ENCODE data around the gene PPP1R18.

DNA sequence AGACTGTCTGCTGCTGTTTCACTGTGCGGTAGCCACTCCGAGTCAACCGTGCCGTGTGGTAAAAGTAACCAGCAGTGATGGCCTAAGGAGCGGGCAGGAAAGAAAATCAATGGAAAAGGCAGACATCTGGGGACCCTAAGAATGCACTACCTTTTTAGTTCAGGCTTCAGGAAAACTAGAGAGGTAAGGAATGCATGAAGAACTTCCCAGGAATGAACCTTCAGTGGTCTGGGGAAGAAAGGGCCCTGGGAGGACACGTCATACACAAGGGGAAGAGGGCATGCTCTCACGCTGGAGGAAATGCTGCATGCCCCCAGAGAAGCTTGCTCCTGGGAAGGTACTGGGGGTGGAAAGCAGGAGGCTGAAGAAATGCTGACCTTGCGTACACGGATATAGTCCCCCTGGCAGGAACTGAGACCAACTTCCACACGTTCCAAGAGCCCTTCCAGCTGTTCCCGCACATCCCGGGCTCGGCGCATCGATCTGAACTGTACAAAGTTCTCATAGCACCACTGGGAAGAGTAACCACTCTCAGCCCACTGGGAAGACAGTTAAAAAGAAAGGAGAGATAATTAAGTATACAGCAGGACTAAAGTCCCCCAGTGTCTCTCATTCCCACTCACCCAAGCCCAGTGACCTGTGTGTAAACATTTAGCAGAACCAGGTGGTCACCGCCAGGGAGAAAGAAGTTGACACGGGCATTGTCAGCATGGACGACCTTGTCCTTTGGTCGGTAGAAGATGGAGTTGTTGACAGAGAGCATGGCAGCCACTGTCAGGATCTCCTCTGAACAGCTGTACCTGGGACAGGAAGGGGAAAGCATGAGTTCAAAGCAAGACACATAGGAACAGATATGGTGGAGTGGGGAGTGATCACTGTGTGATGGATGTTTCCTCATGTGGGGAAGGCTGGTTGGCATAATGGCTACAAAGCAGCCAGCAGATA is 31.4 kb downstream of the PPP1R18 start:
- TF ChIP-seq, protein P1, sequence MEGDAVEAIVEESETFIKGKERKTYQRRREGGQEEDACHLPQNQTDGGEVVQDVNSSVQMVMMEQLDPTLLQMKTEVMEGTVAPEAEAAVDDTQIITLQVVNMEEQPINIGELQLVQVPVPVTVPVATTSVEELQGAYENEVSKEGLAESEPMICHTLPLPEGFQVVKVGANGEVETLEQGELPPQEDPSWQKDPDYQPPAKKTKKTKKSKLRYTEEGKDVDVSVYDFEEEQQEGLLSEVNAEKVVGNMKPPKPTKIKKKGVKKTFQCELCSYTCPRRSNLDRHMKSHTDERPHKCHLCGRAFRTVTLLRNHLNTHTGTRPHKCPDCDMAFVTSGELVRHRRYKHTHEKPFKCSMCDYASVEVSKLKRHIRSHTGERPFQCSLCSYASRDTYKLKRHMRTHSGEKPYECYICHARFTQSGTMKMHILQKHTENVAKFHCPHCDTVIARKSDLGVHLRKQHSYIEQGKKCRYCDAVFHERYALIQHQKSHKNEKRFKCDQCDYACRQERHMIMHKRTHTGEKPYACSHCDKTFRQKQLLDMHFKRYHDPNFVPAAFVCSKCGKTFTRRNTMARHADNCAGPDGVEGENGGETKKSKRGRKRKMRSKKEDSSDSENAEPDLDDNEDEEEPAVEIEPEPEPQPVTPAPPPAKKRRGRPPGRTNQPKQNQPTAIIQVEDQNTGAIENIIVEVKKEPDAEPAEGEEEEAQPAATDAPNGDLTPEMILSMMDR (IDR thresholded peaks at IDR 0.05; ENCODE audit: low read depth, low read length): no peak
- TF ChIP-seq POLR2A (IDR thresholded peaks at IDR 0.05; ENCODE audit: extremely low read depth, insufficient read length): no peak

Measured in NB4 (cell line).